DOHH2 (cell line): Measurements from ENCODE around the gene FRS2.

Experiments
- CTCF ChIP-seq: fragments of 200-600 bp; sonication (generic); IDR thresholded peaks from one replicate; pipeline ENCODE4 v1.5.1; 2014; ENCODE audit warnings: antibody characterized with exemption, mild to moderate bottlenecking, low read depth, low read length; ENCODE audit not compliant: poor library complexity, severe bottlenecking
- EZH2phosphoT487 ChIP-seq: fragments of 200-600 bp; sonication (generic); IDR thresholded peaks from 2 replicates; pipeline ENCODE4 v1.6.1; 2017; ENCODE audit warnings: borderline replicate concordance, mild to moderate bottlenecking, antibody characterized with exemption, low read length, moderate library complexity, mixed read lengths

DNA sequence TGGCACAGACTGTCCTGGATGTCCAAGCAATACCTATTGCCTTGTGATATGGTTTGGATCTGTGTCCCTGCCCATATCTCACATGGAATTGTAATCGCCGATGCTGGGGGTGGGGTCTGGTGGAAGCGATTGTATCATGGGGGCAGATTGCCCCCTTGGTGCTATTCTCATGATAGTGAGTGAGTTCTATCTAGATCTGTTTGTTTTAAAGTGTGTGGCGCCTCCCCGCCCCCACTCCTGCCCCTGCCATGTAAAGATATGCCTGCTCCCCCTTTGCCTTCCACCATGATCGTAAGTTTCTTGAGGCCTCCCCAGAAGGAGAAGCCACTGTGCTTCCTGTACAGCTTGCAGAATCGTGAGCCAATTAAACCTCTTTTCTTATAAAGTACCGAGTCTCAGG lies 157.3 kb downstream of the FRS2 start:
- no peak for TF ChIP-seq CTCF
- TF ChIP-seq EZH2phosphoT487 = no peak
